Astrocyte of the spinal cord (primary cell): Measurements from ENCODE around the gene JAKMIP2.

Source experiments
- DNase-seq: peaks from one replicate; pipeline ENCODE4 v3.0.0; 2011; ENCODE audit warnings: low read depth, low spot score
- H3K4me3 ChIP-seq: 2 replicates; pipeline ENCODE4 v1.5.1; 2011; ENCODE audit warnings: low read depth, mild to moderate bottlenecking, low read length, moderate library complexity
- in situ Hi-C: cut with HindIII; loops from 2 replicates; pipeline ENCODE4 v1.10.0; 2017; ENCODE audit warnings: low sequenced_read_pairs
- TF ChIP-seq, protein P1 (sequence below): IDR thresholded peaks from 2 replicates; pipeline ENCODE4 v1.5.1; 2012; ENCODE audit warnings: low read depth, mild to moderate bottlenecking, low read length, inconsistent platforms

JAKMIP2 gene

GRCh38 chr5:147742151-147742550, 40.4 kb downstream of the JAKMIP2 start:
- DNase-seq, result no peak
- TF ChIP-seq, protein P1, sequence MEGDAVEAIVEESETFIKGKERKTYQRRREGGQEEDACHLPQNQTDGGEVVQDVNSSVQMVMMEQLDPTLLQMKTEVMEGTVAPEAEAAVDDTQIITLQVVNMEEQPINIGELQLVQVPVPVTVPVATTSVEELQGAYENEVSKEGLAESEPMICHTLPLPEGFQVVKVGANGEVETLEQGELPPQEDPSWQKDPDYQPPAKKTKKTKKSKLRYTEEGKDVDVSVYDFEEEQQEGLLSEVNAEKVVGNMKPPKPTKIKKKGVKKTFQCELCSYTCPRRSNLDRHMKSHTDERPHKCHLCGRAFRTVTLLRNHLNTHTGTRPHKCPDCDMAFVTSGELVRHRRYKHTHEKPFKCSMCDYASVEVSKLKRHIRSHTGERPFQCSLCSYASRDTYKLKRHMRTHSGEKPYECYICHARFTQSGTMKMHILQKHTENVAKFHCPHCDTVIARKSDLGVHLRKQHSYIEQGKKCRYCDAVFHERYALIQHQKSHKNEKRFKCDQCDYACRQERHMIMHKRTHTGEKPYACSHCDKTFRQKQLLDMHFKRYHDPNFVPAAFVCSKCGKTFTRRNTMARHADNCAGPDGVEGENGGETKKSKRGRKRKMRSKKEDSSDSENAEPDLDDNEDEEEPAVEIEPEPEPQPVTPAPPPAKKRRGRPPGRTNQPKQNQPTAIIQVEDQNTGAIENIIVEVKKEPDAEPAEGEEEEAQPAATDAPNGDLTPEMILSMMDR, result no peak
- in situ Hi-C loops, result no loop called here
- no peak overlapping the region for H3K4me3 ChIP-seq

GRCh38 chr5:147740864-147741263, 41.7 kb downstream of the JAKMIP2 start:
- DNase-seq, result no peak
- in situ Hi-C loops, result no loop called here
- TF ChIP-seq, protein P1, result no peak
- H3K4me3 ChIP-seq, result no peak overlapping the region

DNA sequence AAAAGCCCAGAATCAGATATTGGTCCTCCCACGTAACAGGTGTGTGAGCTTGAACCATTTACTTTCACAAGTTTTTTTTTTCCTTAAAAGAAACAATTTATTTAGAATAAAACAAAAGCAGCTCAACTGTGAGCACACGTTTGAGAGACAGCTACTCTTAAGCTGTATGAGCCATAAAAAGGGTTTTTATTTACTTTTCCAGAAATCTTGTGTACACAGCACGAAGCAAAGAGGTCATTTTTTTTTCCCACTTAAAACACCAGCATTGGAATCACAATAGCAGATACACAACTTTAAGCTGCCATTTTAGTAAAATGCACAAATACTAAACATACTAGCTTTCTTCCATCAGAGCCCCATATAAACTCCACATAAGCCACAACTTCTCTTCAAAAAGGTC, 44.6 kb downstream of the JAKMIP2 start:
- TF ChIP-seq, protein P1, result no peak
- no peak overlapping the region for H3K4me3 ChIP-seq
- in situ Hi-C loops, result no loop called here
- no peak for DNase-seq

GRCh38 chr5:147735621-147736125, 46.9 kb downstream of the JAKMIP2 start:
- TF ChIP-seq, protein P1, result no peak
- DNase-seq, result no peak
- in situ Hi-C loops, result no loop called here
- no peak overlapping the region for H3K4me3 ChIP-seq

GRCh38 chr5:147734894-147735293, 47.6 kb downstream of the JAKMIP2 start:
- TF ChIP-seq, protein P1, result no peak
- in situ Hi-C loops, result no loop called here
- no peak for DNase-seq
- H3K4me3 ChIP-seq, result no peak overlapping the region

- DNase-seq, result no peak
- no peak overlapping the region for H3K4me3 ChIP-seq
- TF ChIP-seq, protein P1, result no peak
- in situ Hi-C loops, result no loop called here
Measured at GRCh38 chr5:147733075-147733474, 49.5 kb downstream of the JAKMIP2 start.
